K562 (cell line): Measurements from ENCODE around the gene HINT3. TPM values are rescaled to one million over a fixed set of nuclear protein-coding genes. Genes with fewer than 3 reads are reported as not detected.

Source experiments
- FOS ChIP-seq: IDR thresholded peaks from 3 replicates; pipeline ENCODE4 v1.6.1; 2011; ENCODE audit not compliant: insufficient read length; ENCODE audit errors: extremely low read depth
- GABPA ChIP-seq: fragments of 200-800 bp; sonication (Bioruptor generic); conservative IDR thresholded peaks from 2 replicates; pipeline ENCODE4 v1.6.1; 2016; ENCODE audit warnings: low read depth, missing genetic modification characterization, missing compliant biosample characterization
- JUND ChIP-seq, 2 experiments: IDR thresholded peaks; 2 replicates in 1 of 2; 3 replicates in 1 of 2; pipeline ENCODE4 v1.6.1; 2011; ENCODE audit warnings: borderline replicate concordance in 2 of 2, low read depth in 2 of 2, low read length in 2 of 2, improper control_type of control experiment in 1 of 2, missing biosample characterization in 1 of 2, missing genetic modification characterization in 1 of 2, missing genetic modification reagents in 1 of 2
- KAT2B ChIP-seq: IDR thresholded peaks from one replicate; pipeline ENCODE4 v1.6.1; 2012; ENCODE audit warnings: low read depth, mild to moderate bottlenecking, control low read depth, inconsistent platforms, low read length, moderate library complexity
- KDM1A ChIP-seq, 2 experiments: fragments of 450-650 bp; IDR thresholded peaks; 2 replicates each; pipeline ENCODE4 v1.6.1; 2016; ENCODE audit warnings: mild to moderate bottlenecking in 2 of 2
- NFXL1 ChIP-seq: fragments of 450-650 bp; formaldehyde crosslinking; IDR thresholded peaks from 2 replicates; pipeline ENCODE4 v1.4.0; 2021; ENCODE audit warnings: mild to moderate bottlenecking
- NR2C2 ChIP-seq, 2 experiments: fragments of 200-800 bp in 1 of 2; sonication (Bioruptor generic) in 1 of 2; sonication (generic) in 1 of 2; formaldehyde crosslinking in 1 of 2; IDR thresholded peaks; 2 replicates each; pipeline versions ENCODE4 v1.6.1 to v1.8.0; 2016 to 2022; ENCODE audit warnings: mild to moderate bottlenecking in 1 of 2, missing compliant biosample characterization in 1 of 2, missing genetic modification characterization in 1 of 2, missing genetic modification reagents in 1 of 2
- PML ChIP-seq: IDR thresholded peaks from 2 replicates; pipeline ENCODE4 v1.6.1; 2012; ENCODE audit warnings: low read length, inconsistent platforms
- RBBP5 ChIP-seq: fragments of 200-600 bp; sonication (generic); IDR thresholded peaks from 2 replicates; pipeline ENCODE4 v1.6.1; 2012; ENCODE audit warnings: borderline replicate concordance, mild to moderate bottlenecking, low read length, control low read depth, inconsistent platforms; ENCODE audit not compliant: insufficient read depth, poor library complexity, severe bottlenecking
- RNF2 ChIP-seq: sonication (generic); IDR thresholded peaks from 2 replicates; pipeline ENCODE4 v1.6.1; 2016
- SRSF3 ChIP-seq: fragments of 200-400 bp; formaldehyde crosslinking; IDR thresholded peaks from 2 replicates; pipeline ENCODE4 v1.6.1; 2016; ENCODE audit warnings: mild to moderate bottlenecking, low read length, moderate library complexity; ENCODE audit not compliant: insufficient read depth
- ZNF668 ChIP-seq: fragments of 250-450 bp; sonication (Bioruptor Pico); IDR thresholded peaks from 2 replicates; pipeline ENCODE4 v1.8.0; 2022; ENCODE audit warnings: mild to moderate bottlenecking, inconsistent platforms
- polyA plus RNA-seq, 8 experiments: library from polyadenylated mRNA; depleted of rRNA in 4 of 8; stranded (reverse) in 5 of 8; unstranded in 3 of 8; fragments of >200 nt; fragmentation: Nextera tagmentation in 2 of 8; fragmentation: Illumina TruSeq in 1 of 8; extraction: Ambion mirVana in 2 of 8; extraction: Trizol in 1 of 8; gene quantifications; 2 replicates each; pipeline versions ENCODE4 v1.2.1 to v1.2.3, GENCODE V29; 2011 to 2014; ENCODE audit warnings: inconsistent platforms in 1 of 8, missing spikeins in 1 of 8
- total RNA-seq, 7 experiments: library from RNA; depleted of rRNA in 6 of 7; stranded (reverse); fragments of >200 nt in 6 of 7; fragmentation: Illumina TruSeq in 2 of 7; extraction: Trizol in 2 of 7; gene quantifications; 2 replicates each; pipeline versions ENCODE4 v1.2.1 to v1.2.3, GENCODE V29; 2011 to 2021; ENCODE audit warnings: low replicate concordance in 1 of 7
- TF ChIP-seq, protein P1 (sequence below): fragments of 200-800 bp; sonication (Bioruptor generic); IDR thresholded peaks from 2 replicates; pipeline ENCODE4 v1.6.1; 2017; ENCODE audit warnings: missing genetic modification characterization, missing compliant biosample characterization
- TF ChIP-seq, protein P2 (sequence below): fragments of 450-650 bp; IDR thresholded peaks from 2 replicates; pipeline ENCODE4 v1.6.1; 2017; ENCODE audit warnings: antibody characterized with exemption
- TF ChIP-seq, protein P3 (sequence below): IDR thresholded peaks from 2 replicates; pipeline ENCODE4 v1.6.1; 2012; ENCODE audit warnings: low read depth, low read length, improper control_type of control experiment, borderline replicate concordance
- TF ChIP-seq, protein P4 (sequence below): sonication (generic); formaldehyde crosslinking; IDR thresholded peaks from 2 replicates; pipeline ENCODE4 v1.8.0; 2022; ENCODE audit warnings: missing genetic modification reagents, mild to moderate bottlenecking, moderate library complexity, borderline replicate concordance
- TF ChIP-seq, protein P5 (sequence below), 2 experiments: fragments of 200-800 bp in 1 of 2; sonication (Bioruptor generic) in 1 of 2; sonication (generic) in 1 of 2; formaldehyde crosslinking in 1 of 2; IDR thresholded peaks in 1 of 2; conservative IDR thresholded peaks in 1 of 2; 2 replicates each; pipeline versions ENCODE4 v1.5.0 to v1.6.1; 2016 to 2020; ENCODE audit warnings: missing compliant biosample characterization in 1 of 2, missing genetic modification characterization in 1 of 2, missing genetic modification reagents in 1 of 2

HINT3 gene
- total and polyA plus RNA-seq, 9 of the 15 experiments (the other 6 are each of a cell fraction or from before 2014, with no cell fraction given), result 1.4 to 16.6 (median 10.8) TPM

GRCh38 chr6:125918681-125919566, 37.6 kb upstream of the HINT3 start (continued):
- no peak for TF ChIP-seq NR2C2 (CRISPR knock-in tag; IDR thresholded peaks at IDR 0.05)
- 0 out of 2 replicates have a peak, but pooled peaks have one; percentile 62 for TF ChIP-seq NR2C2 (tag; IDR thresholded peaks at IDR 0.05)
- no peak for TF ChIP-seq NFXL1 (CRISPR knock-in tag)
- TF ChIP-seq, protein P1, sequence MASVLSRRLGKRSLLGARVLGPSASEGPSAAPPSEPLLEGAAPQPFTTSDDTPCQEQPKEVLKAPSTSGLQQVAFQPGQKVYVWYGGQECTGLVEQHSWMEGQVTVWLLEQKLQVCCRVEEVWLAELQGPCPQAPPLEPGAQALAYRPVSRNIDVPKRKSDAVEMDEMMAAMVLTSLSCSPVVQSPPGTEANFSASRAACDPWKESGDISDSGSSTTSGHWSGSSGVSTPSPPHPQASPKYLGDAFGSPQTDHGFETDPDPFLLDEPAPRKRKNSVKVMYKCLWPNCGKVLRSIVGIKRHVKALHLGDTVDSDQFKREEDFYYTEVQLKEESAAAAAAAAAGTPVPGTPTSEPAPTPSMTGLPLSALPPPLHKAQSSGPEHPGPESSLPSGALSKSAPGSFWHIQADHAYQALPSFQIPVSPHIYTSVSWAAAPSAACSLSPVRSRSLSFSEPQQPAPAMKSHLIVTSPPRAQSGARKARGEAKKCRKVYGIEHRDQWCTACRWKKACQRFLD (CRISPR knock-in tag), result no peak
- no peak for TF ChIP-seq RBBP5
- TF ChIP-seq, protein P2, sequence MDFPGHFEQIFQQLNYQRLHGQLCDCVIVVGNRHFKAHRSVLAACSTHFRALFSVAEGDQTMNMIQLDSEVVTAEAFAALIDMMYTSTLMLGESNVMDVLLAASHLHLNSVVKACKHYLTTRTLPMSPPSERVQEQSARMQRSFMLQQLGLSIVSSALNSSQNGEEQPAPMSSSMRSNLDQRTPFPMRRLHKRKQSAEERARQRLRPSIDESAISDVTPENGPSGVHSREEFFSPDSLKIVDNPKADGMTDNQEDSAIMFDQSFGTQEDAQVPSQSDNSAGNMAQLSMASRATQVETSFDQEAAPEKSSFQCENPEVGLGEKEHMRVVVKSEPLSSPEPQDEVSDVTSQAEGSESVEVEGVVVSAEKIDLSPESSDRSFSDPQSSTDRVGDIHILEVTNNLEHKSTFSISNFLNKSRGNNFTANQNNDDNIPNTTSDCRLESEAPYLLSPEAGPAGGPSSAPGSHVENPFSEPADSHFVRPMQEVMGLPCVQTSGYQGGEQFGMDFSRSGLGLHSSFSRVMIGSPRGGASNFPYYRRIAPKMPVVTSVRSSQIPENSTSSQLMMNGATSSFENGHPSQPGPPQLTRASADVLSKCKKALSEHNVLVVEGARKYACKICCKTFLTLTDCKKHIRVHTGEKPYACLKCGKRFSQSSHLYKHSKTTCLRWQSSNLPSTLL, result no peak
- no peak for TF ChIP-seq ZNF668
- TF ChIP-seq PML, result no peak
- TF ChIP-seq, protein P3, sequence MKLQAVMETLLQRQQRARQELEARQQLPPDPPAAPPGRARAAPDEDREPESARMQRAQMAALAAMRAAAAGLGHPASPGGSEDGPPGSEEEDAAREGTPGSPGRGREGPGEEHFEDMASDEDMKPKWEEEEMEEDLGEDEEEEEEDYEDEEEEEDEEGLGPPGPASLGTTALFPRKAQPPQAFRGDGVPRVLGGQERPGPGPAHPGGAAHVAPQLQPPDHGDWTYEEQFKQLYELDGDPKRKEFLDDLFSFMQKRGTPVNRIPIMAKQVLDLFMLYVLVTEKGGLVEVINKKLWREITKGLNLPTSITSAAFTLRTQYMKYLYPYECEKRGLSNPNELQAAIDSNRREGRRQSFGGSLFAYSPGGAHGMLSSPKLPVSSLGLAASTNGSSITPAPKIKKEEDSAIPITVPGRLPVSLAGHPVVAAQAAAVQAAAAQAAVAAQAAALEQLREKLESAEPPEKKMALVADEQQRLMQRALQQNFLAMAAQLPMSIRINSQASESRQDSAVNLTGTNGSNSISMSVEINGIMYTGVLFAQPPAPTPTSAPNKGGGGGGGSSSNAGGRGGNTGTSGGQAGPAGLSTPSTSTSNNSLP, result no peak
- no peak for TF ChIP-seq SRSF3
- TF ChIP-seq, protein P4, sequence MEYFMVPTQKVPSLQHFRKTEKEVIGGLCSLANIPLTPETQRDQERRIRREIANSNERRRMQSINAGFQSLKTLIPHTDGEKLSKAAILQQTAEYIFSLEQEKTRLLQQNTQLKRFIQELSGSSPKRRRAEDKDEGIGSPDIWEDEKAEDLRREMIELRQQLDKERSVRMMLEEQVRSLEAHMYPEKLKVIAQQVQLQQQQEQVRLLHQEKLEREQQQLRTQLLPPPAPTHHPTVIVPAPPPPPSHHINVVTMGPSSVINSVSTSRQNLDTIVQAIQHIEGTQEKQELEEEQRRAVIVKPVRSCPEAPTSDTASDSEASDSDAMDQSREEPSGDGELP (CRISPR knock-in tag), result no peak
- TF ChIP-seq KDM1A (IDR thresholded peaks at IDR 0.05), result no peak
- TF ChIP-seq, protein P5, sequence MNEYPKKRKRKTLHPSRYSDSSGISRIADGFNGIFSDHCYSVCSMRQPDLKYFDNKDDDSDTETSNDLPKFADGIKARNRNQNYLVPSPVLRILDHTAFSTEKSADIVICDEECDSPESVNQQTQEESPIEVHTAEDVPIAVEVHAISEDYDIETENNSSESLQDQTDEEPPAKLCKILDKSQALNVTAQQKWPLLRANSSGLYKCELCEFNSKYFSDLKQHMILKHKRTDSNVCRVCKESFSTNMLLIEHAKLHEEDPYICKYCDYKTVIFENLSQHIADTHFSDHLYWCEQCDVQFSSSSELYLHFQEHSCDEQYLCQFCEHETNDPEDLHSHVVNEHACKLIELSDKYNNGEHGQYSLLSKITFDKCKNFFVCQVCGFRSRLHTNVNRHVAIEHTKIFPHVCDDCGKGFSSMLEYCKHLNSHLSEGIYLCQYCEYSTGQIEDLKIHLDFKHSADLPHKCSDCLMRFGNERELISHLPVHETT (CRISPR knock-in tag; conservative IDR thresholded peaks at IDR 0.05 in 1 of 2, IDR thresholded peaks at IDR 0.05 in 1 of 2), result peak in 1 of 2 experiments; percentile 52; a peak in 1 of 4 replicates
- no peak for TF ChIP-seq RNF2
- no peak for TF ChIP-seq FOS
- no peak for TF ChIP-seq KAT2B
- TF ChIP-seq GABPA (tag), result peak; percentile 49
- no peak for TF ChIP-seq JUND (IDR thresholded peaks at IDR 0.05; ENCODE audit: borderline replicate concordance, low read depth, low read length)
- no peak; the same call in 2 of the 3 replicates for TF ChIP-seq JUND (tag; IDR thresholded peaks at IDR 0.05; ENCODE audit: borderline replicate concordance, low read depth, low read length)
